ENCODE measurements around the gene TCP11L1.
A peak's percentile ranks its signal among the peaks of the same experiment; 100 is the strongest.

TCP11L1 gene

DNA sequence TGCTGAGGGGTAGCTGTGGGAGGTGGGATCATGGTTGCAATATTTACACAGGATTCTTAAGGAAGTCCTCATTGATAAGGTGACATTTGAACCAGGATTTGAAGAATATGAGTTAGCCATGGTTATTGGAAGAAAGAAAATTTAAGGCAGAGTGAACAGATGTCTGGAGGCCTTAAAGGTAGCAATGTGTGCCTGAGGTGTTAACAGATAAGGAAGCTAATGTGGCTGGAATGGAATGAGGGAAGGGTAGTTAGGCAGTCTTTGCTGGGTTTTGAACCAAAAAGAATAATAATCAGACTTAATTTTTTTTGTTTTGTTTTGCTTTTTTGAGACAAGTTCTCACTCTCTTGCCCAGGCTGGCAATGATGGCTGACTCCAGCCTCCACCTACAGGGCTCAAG is 33.4 kb upstream of the TCP11L1 start:
- Histone ChIP-seq H3K4me1 (ENCODE audit: control insufficient read depth, insufficient read depth, low read depth, low read length) (peaks cover 5% of the 10 kb centered on the region), H4K91ac (ENCODE audit: low read length) (no peak overlapping the region), H3K79me1 (replicated peaks; ENCODE audit: low read length, poor library complexity, severe bottlenecking) (no peaks in the 10 kb centered on the region), H4K8ac (ENCODE audit: low read length) (no peak overlapping the region), H3K9ac (ENCODE audit: low read length) (no peak overlapping the region), H3K4me2 (ENCODE audit: low read length, poor library complexity, severe bottlenecking) (no peak overlapping the region), H3K14ac (ENCODE audit: low read length in 2 of 2) (no peak overlapping the region), H2AFZ (ENCODE audit: low read depth, low read length) (no peak overlapping the region), H2BK120ac (ENCODE audit: low read depth, low read length) (no peak overlapping the region), H2AK5ac (ENCODE audit: low read length, severe bottlenecking) (no peak overlapping the region), H2BK12ac (ENCODE audit: low read length in 2 of 2) (no peak overlapping the region), H3K27ac (ENCODE audit: low read length, poor library complexity, severe bottlenecking) (no peak overlapping the region), H3K27me3 (ENCODE audit: control insufficient read depth in 1 of 2, insufficient read depth in 1 of 2, low read length in 2 of 2) (no peaks in the 10 kb centered on the region), H3K4me3 (ENCODE audit: insufficient read depth in 1 of 2, low read depth in 1 of 2, low read length in 2 of 2) (no peak overlapping the region), H3K18ac (ENCODE audit: low read depth in 1 of 2, low read length in 2 of 2) (no peak overlapping the region), H2BK5ac (ENCODE audit: low read depth, low read length, poor library complexity, severe bottlenecking) (no peak overlapping the region), H3K9me3 (ENCODE audit: control insufficient read depth, low read length) (no peaks in the 10 kb centered on the region), H2BK15ac (ENCODE audit: low read depth, poor library complexity, severe bottlenecking) (no peak overlapping the region), H3K23ac (ENCODE audit: low read length in 2 of 2) (no peak overlapping the region), H3K4ac (ENCODE audit: low read depth in 1 of 2, low read length in 2 of 2) (no peak overlapping the region), H3K36me3 (ENCODE audit: control insufficient read depth in 1 of 2, insufficient read depth in 2 of 2, low read depth in 1 of 2, low read length in 2 of 2) (no peaks in the 10 kb centered on the region)
- no peak for DNase-seq

DNA sequence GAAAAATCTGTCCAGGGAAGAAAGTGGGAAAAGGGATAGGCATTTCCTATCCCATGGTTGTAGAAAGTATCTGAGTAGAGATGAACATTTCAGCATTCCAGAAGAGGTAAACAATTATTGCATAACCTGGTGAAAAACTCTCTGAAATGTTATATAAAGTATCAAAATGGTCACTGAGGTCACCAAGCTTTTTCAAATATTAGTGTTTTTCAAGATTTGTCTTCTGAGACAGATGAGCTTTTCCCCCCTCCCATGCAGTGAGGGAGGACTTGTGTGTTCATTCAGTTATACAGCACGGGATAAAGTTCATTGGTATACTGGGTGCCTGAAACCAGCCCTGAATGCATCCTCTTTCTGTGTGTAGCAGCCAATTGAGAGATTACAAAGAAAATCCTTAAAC is 25.6 kb upstream of the TCP11L1 start:
- H3K27ac ChIP-seq (ENCODE audit: low read length, poor library complexity, severe bottlenecking) = no peak overlapping the region
- no peak overlapping the region for H2AFZ ChIP-seq (ENCODE audit: low read depth, low read length)
- no peak overlapping the region for H2AK5ac ChIP-seq (ENCODE audit: low read length, severe bottlenecking)
- H3K9ac ChIP-seq (ENCODE audit: low read length) = no peak overlapping the region
- H3K4me1 ChIP-seq (ENCODE audit: control insufficient read depth, insufficient read depth, low read depth, low read length) = peaks cover 6% of the 10 kb centered on the region
- H4K91ac ChIP-seq (ENCODE audit: low read length) = no peak overlapping the region
- H3K79me1 ChIP-seq (replicated peaks; ENCODE audit: low read length, poor library complexity, severe bottlenecking) = peaks cover 7% of the 10 kb centered on the region
- H2BK120ac ChIP-seq (ENCODE audit: low read depth, low read length) = no peak overlapping the region
- no peak overlapping the region for H3K18ac ChIP-seq (ENCODE audit: low read depth in 1 of 2, low read length in 2 of 2)
- H3K9me3 ChIP-seq (ENCODE audit: control insufficient read depth, low read length) = no peaks in the 10 kb centered on the region
- 94% methylated on average over 1 of the region's 1 CpG for WGBS
- H3K27me3 ChIP-seq (ENCODE audit: control insufficient read depth in 1 of 2, insufficient read depth in 1 of 2, low read length in 2 of 2) = no peaks in the 10 kb centered on the region
- H3K4me3 ChIP-seq (ENCODE audit: insufficient read depth in 1 of 2, low read depth in 1 of 2, low read length in 2 of 2) = no peak overlapping the region
- DNase-seq = no peak
- H3K14ac ChIP-seq (ENCODE audit: low read length in 2 of 2) = no peak overlapping the region
- H3K4me2 ChIP-seq (ENCODE audit: low read length, poor library complexity, severe bottlenecking) = no peak overlapping the region
- H3K4ac ChIP-seq (ENCODE audit: low read depth in 1 of 2, low read length in 2 of 2) = no peak overlapping the region
- H3K36me3 ChIP-seq (ENCODE audit: control insufficient read depth in 1 of 2, insufficient read depth in 2 of 2, low read depth in 1 of 2, low read length in 2 of 2) = no peaks in the 10 kb centered on the region
- H2BK15ac ChIP-seq (ENCODE audit: low read depth, poor library complexity, severe bottlenecking) = no peak overlapping the region
- no peak overlapping the region for H4K8ac ChIP-seq (ENCODE audit: low read length)
- no peak overlapping the region for H2BK5ac ChIP-seq (ENCODE audit: low read depth, low read length, poor library complexity, severe bottlenecking)
- no peak overlapping the region for H2BK12ac ChIP-seq (ENCODE audit: low read length in 2 of 2)
- no peak overlapping the region for H3K23ac ChIP-seq (ENCODE audit: low read length in 2 of 2)

- WGBS = 10% methylated on average over 81 of the region's 89 CpGs
- no peak within 1 kb of the TSS for H3K14ac ChIP-seq (ENCODE audit: low read length in 2 of 2)
Observed at GRCh38 chr11:33015621-33016551, 23.5 kb upstream of the TCP11L1 start, which contains the start of gene DEPDC7. DEPDC7 (plus strand) TSS chr11:33015878; CDS start chr11:33015956, 78 bp downstream.

GRCh38 chr11:33016654-33017053 is 22.7 kb upstream of the TCP11L1 start:
- Histone ChIP-seq H3K4me3 (ENCODE audit: insufficient read depth in 1 of 2, low read depth in 1 of 2, low read length in 2 of 2) (peak overlapping the region in 1 of 2 experiments; percentile 84), H3K79me1 (replicated peaks; ENCODE audit: low read length, poor library complexity, severe bottlenecking) (peaks cover 12% of the 10 kb centered on the region), H3K9ac (ENCODE audit: low read length) (peak overlapping the region; percentile 79), H3K36me3 (ENCODE audit: control insufficient read depth in 1 of 2, insufficient read depth in 2 of 2, low read depth in 1 of 2, low read length in 2 of 2) (no peaks in the 10 kb centered on the region), H3K14ac (ENCODE audit: low read length in 2 of 2) (no peak overlapping the region), H4K91ac (ENCODE audit: low read length) (no peak overlapping the region), H3K9me3 (ENCODE audit: control insufficient read depth, low read length) (no peaks in the 10 kb centered on the region), H4K8ac (ENCODE audit: low read length) (no peak overlapping the region), H2BK120ac (ENCODE audit: low read depth, low read length) (no peak overlapping the region), H2AFZ (ENCODE audit: low read depth, low read length) (no peak overlapping the region), H2BK12ac (ENCODE audit: low read length in 2 of 2) (no peak overlapping the region), H3K4me1 (ENCODE audit: control insufficient read depth, insufficient read depth, low read depth, low read length) (peaks cover 6% of the 10 kb centered on the region), H3K27me3 (ENCODE audit: control insufficient read depth in 1 of 2, insufficient read depth in 1 of 2, low read length in 2 of 2) (no peaks in the 10 kb centered on the region), H3K18ac (ENCODE audit: low read depth in 1 of 2, low read length in 2 of 2) (no peak overlapping the region), H3K4ac (ENCODE audit: low read depth in 1 of 2, low read length in 2 of 2) (no peak overlapping the region), H2BK5ac (ENCODE audit: low read depth, low read length, poor library complexity, severe bottlenecking) (no peak overlapping the region), H2AK5ac (ENCODE audit: low read length, severe bottlenecking) (no peak overlapping the region), H3K27ac (ENCODE audit: low read length, poor library complexity, severe bottlenecking) (peak overlapping the region; percentile 55), H3K4me2 (ENCODE audit: low read length, poor library complexity, severe bottlenecking) (peak overlapping the region; percentile 68), H2BK15ac (ENCODE audit: low read depth, poor library complexity, severe bottlenecking) (no peak overlapping the region), H3K23ac (ENCODE audit: low read length in 2 of 2) (no peak overlapping the region)
- no peak for DNase-seq
- WGBS = 70% methylated on average over 3 of the region's 4 CpGs

More at GRCh38 chr11:33015621-33016551, 23.5 kb upstream of the TCP11L1 start, which contains the start of gene DEPDC7:
- Histone ChIP-seq H3K18ac (ENCODE audit: low read depth in 1 of 2, low read length in 2 of 2) (peak within 1 kb of the TSS; percentile 70 to 77), H4K91ac (ENCODE audit: low read length) (peak within 1 kb of the TSS; percentile 68), H2BK12ac (ENCODE audit: low read length in 2 of 2) (peak within 1 kb of the TSS; percentile 34 to 54), H3K4me2 (ENCODE audit: low read length, poor library complexity, severe bottlenecking) (peak within 1 kb of the TSS; percentile 68), H2BK120ac (ENCODE audit: low read depth, low read length) (peak within 1 kb of the TSS; percentile 54), H4K8ac (ENCODE audit: low read length) (peak within 1 kb of the TSS; percentile 84), H3K23ac (ENCODE audit: low read length in 2 of 2) (peak within 1 kb of the TSS in 1 of 2 experiments; percentile 20), H3K9me3 (ENCODE audit: control insufficient read depth, low read length) (no peaks in the 10 kb centered on the region), H2BK15ac (ENCODE audit: low read depth, poor library complexity, severe bottlenecking) (peak within 1 kb of the TSS; percentile 83), H3K4me3 (ENCODE audit: insufficient read depth in 1 of 2, low read depth in 1 of 2, low read length in 2 of 2) (peak within 1 kb of the TSS; percentile 78 to 84), H3K4ac (ENCODE audit: low read depth in 1 of 2, low read length in 2 of 2) (no peak within 1 kb of the TSS), H2BK5ac (ENCODE audit: low read depth, low read length, poor library complexity, severe bottlenecking) (no peak within 1 kb of the TSS), H3K4me1 (ENCODE audit: control insufficient read depth, insufficient read depth, low read depth, low read length) (peaks cover 6% of the 10 kb centered on the region), H3K36me3 (ENCODE audit: control insufficient read depth in 1 of 2, insufficient read depth in 2 of 2, low read depth in 1 of 2, low read length in 2 of 2) (no peaks in the 10 kb centered on the region), H2AFZ (ENCODE audit: low read depth, low read length) (peak within 1 kb of the TSS; percentile 79), H3K79me1 (replicated peaks; ENCODE audit: low read length, poor library complexity, severe bottlenecking) (peaks cover 12% of the 10 kb centered on the region), H3K9ac (ENCODE audit: low read length) (peak within 1 kb of the TSS; percentile 79), H2AK5ac (ENCODE audit: low read length, severe bottlenecking) (no peak within 1 kb of the TSS), H3K27ac (ENCODE audit: low read length, poor library complexity, severe bottlenecking) (peak within 1 kb of the TSS; percentile 55), H3K27me3 (ENCODE audit: control insufficient read depth in 1 of 2, insufficient read depth in 1 of 2, low read length in 2 of 2) (no peaks in the 10 kb centered on the region)
- DNase-seq = peak; percentile 81
